LoVo (cell line): Measurements from ENCODE around the gene CDC14C.
"Not testable (repeated sequence)": the region's sequence is repeated elsewhere in the genome, so short reads cannot be mapped to it uniquely, and the experiment has no call there.

Experiments used
- DNase-seq: peaks from one replicate; pipeline ENCODE4 v3.0.0-alpha.2; 2016; ENCODE audit warnings: low spot score

The CDC14C gene

GRCh38 chr7:48924433-48924832, at the start of gene CDC14C:
TSS of gene CDC14C (plus strand) at chr7:48924547. CDS start at chr7:48924673, 126 bp downstream.
- no peak for DNase-seq

GRCh38 chr7:48875045-48875916, 49.1 kb upstream of the CDC14C start:
- peak; percentile 55 for DNase-seq

GRCh38 chr7:48876087-48876486, 48.3 kb upstream of the CDC14C start:
- DNase-seq, result no peak

GRCh38 chr7:48880851-48881250, 43.5 kb upstream of the CDC14C start:
- no peak for DNase-seq

GRCh38 chr7:48887500-48887899, 36.8 kb upstream of the CDC14C start:
- no peak for DNase-seq

GRCh38 chr7:48894574-48894973, 29.8 kb upstream of the CDC14C start:
- DNase-seq, result no peak

- DNase-seq, result no peak
Measured at GRCh38 chr7:48899932-48900331, 24.4 kb upstream of the CDC14C start.

GRCh38 chr7:48901966-48902365, 22.4 kb upstream of the CDC14C start:
- DNase-seq, result no peak

GRCh38 chr7:48904975-48905374, 19.4 kb upstream of the CDC14C start:
- no peak for DNase-seq

GRCh38 chr7:48905686-48906085, 18.7 kb upstream of the CDC14C start:
- not testable (repeated sequence) for DNase-seq

- DNase-seq, result not testable (repeated sequence)
Measured at GRCh38 chr7:48909887-48910286, 14.5 kb upstream of the CDC14C start.

GRCh38 chr7:48931481-48931880, 7.1 kb downstream of the CDC14C start:
- no peak for DNase-seq

GRCh38 chr7:48932126-48932910, 8.0 kb downstream of the CDC14C start:
- DNase-seq, result no peak

GRCh38 chr7:48933549-48934085, 9.3 kb downstream of the CDC14C start:
- DNase-seq, result no peak

GRCh38 chr7:48938539-48939295, 14.4 kb downstream of the CDC14C start:
- no peak for DNase-seq

GRCh38 chr7:48943279-48943990, 19.1 kb downstream of the CDC14C start:
- no peak for DNase-seq

- DNase-seq, result no peak
Measured at GRCh38 chr7:48955916-48956315, 31.6 kb downstream of the CDC14C start.

- DNase-seq, result no peak
Measured at GRCh38 chr7:48959676-48960075, 35.3 kb downstream of the CDC14C start.

- no peak for DNase-seq
Measured at GRCh38 chr7:48962821-48963505, 38.6 kb downstream of the CDC14C start.

- DNase-seq, result no peak
Measured at GRCh38 chr7:48964074-48964473, 39.7 kb downstream of the CDC14C start.

- no peak for DNase-seq
Measured at GRCh38 chr7:48971173-48971572, 46.8 kb downstream of the CDC14C start.
